ENCODE measurements around the gene SPAG6. TPM values are rescaled to one million over a fixed set of nuclear protein-coding genes. Genes with fewer than 3 reads are reported as not detected.

SPAG6 gene
- total and polyA plus RNA-seq, 9 of the 15 experiments (the other 6 are each of a cell fraction or from before 2014, with no cell fraction given): 3.5 to 23.1 (median 11.8) TPM

DNA sequence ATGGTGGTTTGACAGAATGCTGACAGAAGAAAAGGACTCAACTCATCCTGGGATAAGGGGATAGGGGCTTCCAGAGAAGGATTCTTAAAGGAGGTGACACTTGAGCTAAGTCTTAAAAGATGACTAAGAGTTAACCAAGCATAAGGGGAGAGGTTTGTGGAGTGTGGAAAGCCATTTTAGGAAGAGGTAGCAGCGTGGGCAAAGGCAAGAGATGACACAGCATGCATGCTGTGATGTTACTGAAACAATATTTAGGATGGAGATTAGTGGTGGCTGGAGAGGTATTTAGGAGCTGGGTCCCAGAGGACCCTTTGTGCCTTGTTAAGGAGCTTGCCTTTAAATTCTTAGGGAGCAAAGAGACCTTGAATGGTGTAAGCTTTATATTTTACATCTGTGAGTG is 65.1 kb downstream of the SPAG6 start (continued):
- TF ChIP-seq RBM39 (optimal IDR thresholded peaks at IDR 0.05; ENCODE audit: low read depth, low read length) (no peak), TSC22D4 (tag; IDR thresholded peaks at IDR 0.05) (no peak), COPS2 (conservative IDR thresholded peaks at IDR 0.05) (no peak), ZNF354B (CRISPR knock-in tag; IDR thresholded peaks at IDR 0.05) (no peak), ZNF347 (CRISPR knock-in tag; IDR thresholded peaks at IDR 0.05; ENCODE audit: low read depth) (no peak), C11orf30 (IDR thresholded peaks at IDR 0.05; ENCODE audit: low read depth) (peak; percentile 47), SAP30 (IDR thresholded peaks at IDR 0.05; ENCODE audit: borderline replicate concordance, insufficient read depth, low read depth, low read length, poor library complexity, severe bottlenecking) (no peak), MAFF (IDR thresholded peaks at IDR 0.05; ENCODE audit: low read length) (no peak), SIRT6 (IDR thresholded peaks at IDR 0.05; ENCODE audit: low read depth, low read length) (no peak), EGR1 (conservative IDR thresholded peaks at IDR 0.05) (peak; percentile 15; the same call in 1 of the 2 replicates), TCFL5 (CRISPR knock-in tag; conservative IDR thresholded peaks at IDR 0.05) (no peak), SMAD4 (CRISPR knock-in tag; conservative IDR thresholded peaks at IDR 0.05) (no peak), BACH1 (tag; IDR thresholded peaks at IDR 0.05) (no peak)
- TF ChIP-seq, protein P1, sequence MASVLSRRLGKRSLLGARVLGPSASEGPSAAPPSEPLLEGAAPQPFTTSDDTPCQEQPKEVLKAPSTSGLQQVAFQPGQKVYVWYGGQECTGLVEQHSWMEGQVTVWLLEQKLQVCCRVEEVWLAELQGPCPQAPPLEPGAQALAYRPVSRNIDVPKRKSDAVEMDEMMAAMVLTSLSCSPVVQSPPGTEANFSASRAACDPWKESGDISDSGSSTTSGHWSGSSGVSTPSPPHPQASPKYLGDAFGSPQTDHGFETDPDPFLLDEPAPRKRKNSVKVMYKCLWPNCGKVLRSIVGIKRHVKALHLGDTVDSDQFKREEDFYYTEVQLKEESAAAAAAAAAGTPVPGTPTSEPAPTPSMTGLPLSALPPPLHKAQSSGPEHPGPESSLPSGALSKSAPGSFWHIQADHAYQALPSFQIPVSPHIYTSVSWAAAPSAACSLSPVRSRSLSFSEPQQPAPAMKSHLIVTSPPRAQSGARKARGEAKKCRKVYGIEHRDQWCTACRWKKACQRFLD (CRISPR knock-in tag; IDR thresholded peaks at IDR 0.05): 0 out of 2 replicates have a peak, but pooled peaks have one; percentile 24
- TF ChIP-seq, protein P2, sequence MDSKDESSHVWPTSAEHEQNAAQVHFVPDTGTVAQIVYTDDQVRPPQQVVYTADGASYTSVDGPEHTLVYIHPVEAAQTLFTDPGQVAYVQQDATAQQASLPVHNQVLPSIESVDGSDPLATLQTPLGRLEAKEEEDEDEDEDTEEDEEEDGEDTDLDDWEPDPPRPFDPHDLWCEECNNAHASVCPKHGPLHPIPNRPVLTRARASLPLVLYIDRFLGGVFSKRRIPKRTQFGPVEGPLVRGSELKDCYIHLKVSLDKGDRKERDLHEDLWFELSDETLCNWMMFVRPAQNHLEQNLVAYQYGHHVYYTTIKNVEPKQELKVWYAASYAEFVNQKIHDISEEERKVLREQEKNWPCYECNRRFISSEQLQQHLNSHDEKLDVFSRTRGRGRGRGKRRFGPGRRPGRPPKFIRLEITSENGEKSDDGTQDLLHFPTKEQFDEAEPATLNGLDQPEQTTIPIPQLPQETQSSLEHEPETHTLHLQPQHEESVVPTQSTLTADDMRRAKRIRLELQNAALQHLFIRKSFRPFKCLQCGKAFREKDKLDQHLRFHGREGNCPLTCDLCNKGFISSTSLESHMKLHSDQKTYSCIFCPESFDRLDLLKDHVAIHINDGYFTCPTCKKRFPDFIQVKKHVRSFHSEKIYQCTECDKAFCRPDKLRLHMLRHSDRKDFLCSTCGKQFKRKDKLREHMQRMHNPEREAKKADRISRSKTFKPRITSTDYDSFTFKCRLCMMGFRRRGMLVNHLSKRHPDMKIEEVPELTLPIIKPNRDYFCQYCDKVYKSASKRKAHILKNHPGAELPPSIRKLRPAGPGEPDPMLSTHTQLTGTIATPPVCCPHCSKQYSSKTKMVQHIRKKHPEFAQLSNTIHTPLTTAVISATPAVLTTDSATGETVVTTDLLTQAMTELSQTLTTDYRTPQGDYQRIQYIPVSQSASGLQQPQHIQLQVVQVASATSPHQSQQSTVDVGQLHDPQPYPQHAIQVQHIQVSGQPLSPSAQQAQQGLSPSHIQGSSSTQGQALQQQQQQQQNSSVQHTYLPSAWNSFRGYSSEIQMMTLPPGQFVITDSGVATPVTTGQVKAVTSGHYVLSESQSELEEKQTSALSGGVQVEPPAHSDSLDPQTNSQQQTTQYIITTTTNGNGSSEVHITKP (IDR thresholded peaks at IDR 0.05; ENCODE audit: partially characterized antibody): no peak
